Mucosa of gallbladder (tissue), 1 donor: ENCODE data around the gene ARHGAP25. TPM values are rescaled to one million over a fixed set of nuclear protein-coding genes. Genes with fewer than 3 reads are reported as not detected.

Experiments
- DNase-seq: peaks from one replicate; pipeline ENCODE4 v3.0.0-alpha.2; 2020; ENCODE audit warnings: low spot score
- total RNA-seq: library from RNA; stranded (reverse); gene quantifications from one replicate; pipeline ENCODE4 v1.2.1, GENCODE V29; 2021
- donor health status: DM: no; HTN: no; CAD: no.

Gene ARHGAP25
- 12.6 TPM for total RNA-seq

GRCh38 chr2:68734688-68735525, at the start of gene ARHGAP25:
TSS of gene ARHGAP25 (plus strand) at chr2:68734811. CDS start at chr2:68735200, 389 bp downstream.
- DNase-seq: peak; percentile 27

- no peak for DNase-seq
Measured at GRCh38 chr2:68686178-68686577, 48.4 kb upstream of the ARHGAP25 start.

GRCh38 chr2:68687018-68687417, 47.6 kb upstream of the ARHGAP25 start:
- DNase-seq: no peak

- DNase-seq: no peak
Measured at GRCh38 chr2:68689553-68690537, 44.8 kb upstream of the ARHGAP25 start.

- DNase-seq: no peak
Measured at GRCh38 chr2:68690851-68691250, 43.8 kb upstream of the ARHGAP25 start.

- DNase-seq: no peak
Measured at GRCh38 chr2:68692511-68692910, 42.1 kb upstream of the ARHGAP25 start.

GRCh38 chr2:68693951-68694350, 40.7 kb upstream of the ARHGAP25 start:
- DNase-seq: no peak

GRCh38 chr2:68695971-68696370, 38.6 kb upstream of the ARHGAP25 start:
- no peak for DNase-seq

- DNase-seq: no peak
Measured at GRCh38 chr2:68696554-68696953, 38.1 kb upstream of the ARHGAP25 start.

GRCh38 chr2:68698567-68699377, 35.8 kb upstream of the ARHGAP25 start:
- DNase-seq: no peak

- no peak for DNase-seq
Measured at GRCh38 chr2:68700560-68700959, 34.1 kb upstream of the ARHGAP25 start.

- no peak for DNase-seq
Measured at GRCh38 chr2:68706637-68707036, 28.0 kb upstream of the ARHGAP25 start.

GRCh38 chr2:68708629-68709028, 26.0 kb upstream of the ARHGAP25 start:
- no peak for DNase-seq

GRCh38 chr2:68709421-68709911, 25.1 kb upstream of the ARHGAP25 start:
- no peak for DNase-seq

GRCh38 chr2:68710336-68710735, 24.3 kb upstream of the ARHGAP25 start:
- no peak for DNase-seq

GRCh38 chr2:68710756-68711155, 23.9 kb upstream of the ARHGAP25 start:
- DNase-seq: no peak

GRCh38 chr2:68714866-68715265, 19.7 kb upstream of the ARHGAP25 start:
- DNase-seq: peak; percentile 54

- no peak for DNase-seq
Measured at GRCh38 chr2:68715353-68716041, 19.1 kb upstream of the ARHGAP25 start.

GRCh38 chr2:68716604-68717304, 17.9 kb upstream of the ARHGAP25 start:
- no peak for DNase-seq

GRCh38 chr2:68717305-68717661, 17.3 kb upstream of the ARHGAP25 start:
- no peak for DNase-seq
